ENCODE measurements around the gene IL17REL.

Gene IL17REL

GRCh38 chr22:49956418-49956770 is 56.2 kb downstream of the IL17REL start:
- DNase-seq (ENCODE audit: low spot score), result no peak

- DNase-seq (ENCODE audit: low spot score), result no peak
Observed at GRCh38 chr22:49955581-49956417, 56.8 kb downstream of the IL17REL start.

GRCh38 chr22:49954991-49955580 is 57.5 kb downstream of the IL17REL start:
- DNase-seq (ENCODE audit: low spot score), result no peak

GRCh38 chr22:49954354-49954753 is 58.2 kb downstream of the IL17REL start:
- no peak for DNase-seq (ENCODE audit: low spot score)

- no peak for DNase-seq (ENCODE audit: low spot score)
Observed at GRCh38 chr22:49953680-49954344, 58.8 kb downstream of the IL17REL start.

GRCh38 chr22:49953027-49953679 is 59.4 kb downstream of the IL17REL start:
- DNase-seq (ENCODE audit: low spot score), result no peak

GRCh38 chr22:49951986-49952896 is 60.3 kb downstream of the IL17REL start:
- DNase-seq (ENCODE audit: low spot score), result no peak

- DNase-seq (ENCODE audit: low spot score), result no peak
Observed at GRCh38 chr22:49951678-49951985, 60.9 kb downstream of the IL17REL start.

- DNase-seq (ENCODE audit: low spot score), result no peak
Observed at GRCh38 chr22:49951000-49951677, 61.4 kb downstream of the IL17REL start.

GRCh38 chr22:49950396-49950994 is 62.1 kb downstream of the IL17REL start:
- DNase-seq (ENCODE audit: low spot score), result no peak

GRCh38 chr22:49949914-49950292 is 62.7 kb downstream of the IL17REL start:
- no peak for DNase-seq (ENCODE audit: low spot score)

- no peak for DNase-seq (ENCODE audit: low spot score)
Observed at GRCh38 chr22:49948958-49949913, 63.3 kb downstream of the IL17REL start.

GRCh38 chr22:49948116-49948957 is 64.2 kb downstream of the IL17REL start:
- DNase-seq (ENCODE audit: low spot score), result no peak

- DNase-seq (ENCODE audit: low spot score), result no peak
Observed at GRCh38 chr22:49947296-49947622, 65.3 kb downstream of the IL17REL start.

GRCh38 chr22:49946612-49947295 is 65.8 kb downstream of the IL17REL start:
- DNase-seq (ENCODE audit: low spot score), result no peak

- peak; percentile 88 for DNase-seq (ENCODE audit: low spot score)
Observed at GRCh38 chr22:49945042-49945794, 67.3 kb downstream of the IL17REL start.

All from NAMALWA (cell line).